Activated naive CD8-positive, alpha-beta T cell (primary cell): ENCODE results near the gene RAP2B.
"Not testable (repeated sequence)": the region's sequence is repeated elsewhere in the genome, so short reads cannot be mapped to it uniquely, and the experiment has no call there.

Experiments used
- H3K27ac Mint-ChIP-seq: one replicate; pipeline ENCODE4 v1.8.0; 2021; ENCODE audit warnings: mixed read lengths
- H3K27me3 Mint-ChIP-seq: one replicate; pipeline ENCODE4 v1.8.0; 2021; ENCODE audit warnings: mixed read lengths
- H3K36me3 Mint-ChIP-seq: one replicate; pipeline ENCODE4 v1.8.0; 2021; ENCODE audit warnings: mixed read lengths
- H3K4me1 Mint-ChIP-seq: one replicate; pipeline ENCODE4 v1.8.0; 2021; ENCODE audit warnings: low read depth, mixed read lengths
- H3K4me3 Mint-ChIP-seq: one replicate; pipeline ENCODE4 v1.8.0; 2021; ENCODE audit warnings: mild to moderate bottlenecking, mixed read lengths
- H3K9me3 Mint-ChIP-seq: one replicate; pipeline ENCODE4 v1.8.0; 2021; ENCODE audit warnings: low read depth, mixed read lengths

The RAP2B gene

GRCh38 chr3:153166796-153167195, 4.8 kb downstream of the RAP2B start:
- Mint-ChIP-seq H3K36me3 (no peaks in the 10 kb centered on the region), H3K9me3 (no peaks in the 10 kb centered on the region), H3K27me3 (no peaks in the 10 kb centered on the region), H3K4me1 (peaks cover 58% of the 10 kb centered on the region), H3K27ac (no peak overlapping the region), H3K4me3 (peak overlapping the region; percentile 91)

GRCh38 chr3:153169793-153170383, 7.9 kb downstream of the RAP2B start:
- no peak overlapping the region for H3K4me3 Mint-ChIP-seq
- no peaks in the 10 kb centered on the region for H3K36me3 Mint-ChIP-seq
- H3K4me1 Mint-ChIP-seq = peaks cover 52% of the 10 kb centered on the region
- no peak overlapping the region for H3K27ac Mint-ChIP-seq
- H3K9me3 Mint-ChIP-seq = no peaks in the 10 kb centered on the region
- H3K27me3 Mint-ChIP-seq = no peaks in the 10 kb centered on the region

- Mint-ChIP-seq H3K36me3 (peaks cover 2% of the 10 kb centered on the region), H3K4me1 (peaks cover 38% of the 10 kb centered on the region), H3K27ac (no peak overlapping the region), H3K9me3 (no peaks in the 10 kb centered on the region), H3K4me3 (no peak overlapping the region), H3K27me3 (no peaks in the 10 kb centered on the region)
These were observed 9.2 kb downstream of the RAP2B start for GRCh38 chr3:153171256-153171655.

GRCh38 chr3:153171918-153172317, 9.9 kb downstream of the RAP2B start:
- no peak overlapping the region for H3K27ac Mint-ChIP-seq
- peaks cover 32% of the 10 kb centered on the region for H3K4me1 Mint-ChIP-seq
- peaks cover 3% of the 10 kb centered on the region for H3K36me3 Mint-ChIP-seq
- H3K4me3 Mint-ChIP-seq = no peak overlapping the region
- H3K9me3 Mint-ChIP-seq = no peaks in the 10 kb centered on the region
- no peaks in the 10 kb centered on the region for H3K27me3 Mint-ChIP-seq

GRCh38 chr3:153172796-153173757, 11.1 kb downstream of the RAP2B start:
- Mint-ChIP-seq H3K27me3 (no peaks in the 10 kb centered on the region), H3K4me1 (peaks cover 21% of the 10 kb centered on the region), H3K36me3 (peaks cover 3% of the 10 kb centered on the region), H3K9me3 (no peaks in the 10 kb centered on the region), H3K4me3 (no peak overlapping the region), H3K27ac (no peak overlapping the region)

DNA sequence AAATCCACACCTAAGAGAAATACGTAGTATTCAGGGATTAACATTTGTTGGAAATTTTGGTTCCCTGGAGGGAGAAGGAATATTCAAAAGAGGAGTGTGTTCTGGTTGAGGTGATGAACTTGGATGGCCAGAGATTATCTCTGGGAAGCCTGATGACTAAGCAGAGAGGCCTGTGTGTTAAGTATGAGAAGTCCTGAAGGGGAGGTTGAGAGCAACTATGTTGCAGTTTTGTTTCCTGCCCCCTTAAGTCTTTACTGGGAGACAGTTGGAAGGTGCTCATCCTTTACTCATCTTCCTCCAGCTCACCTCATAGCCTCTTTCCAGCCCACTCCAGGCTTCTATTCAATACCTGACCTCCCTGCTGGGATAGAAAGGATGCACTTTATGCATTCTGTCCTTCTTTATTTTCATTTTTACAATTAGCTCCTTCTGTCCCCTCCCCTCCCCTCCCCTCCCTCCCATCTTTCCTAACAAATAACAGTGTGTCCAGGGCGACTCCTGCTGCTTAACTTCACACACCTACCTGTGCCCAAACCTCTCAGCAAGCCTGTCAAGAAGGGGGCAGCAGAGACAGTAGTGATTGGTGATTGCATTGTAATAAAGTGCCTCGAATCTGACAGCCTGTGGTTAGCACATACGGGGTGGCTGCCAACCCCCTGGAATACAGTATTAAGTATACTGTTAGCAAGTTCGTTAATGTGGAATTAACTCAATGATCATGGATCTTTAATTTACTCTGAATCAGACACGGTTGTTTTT, 11.9 kb downstream of the RAP2B start:
- peaks cover 3% of the 10 kb centered on the region for H3K36me3 Mint-ChIP-seq
- H3K4me1 Mint-ChIP-seq = peaks cover 15% of the 10 kb centered on the region
- H3K4me3 Mint-ChIP-seq = no peak overlapping the region
- no peaks in the 10 kb centered on the region for H3K9me3 Mint-ChIP-seq
- H3K27me3 Mint-ChIP-seq = no peaks in the 10 kb centered on the region
- no peak overlapping the region for H3K27ac Mint-ChIP-seq

DNA sequence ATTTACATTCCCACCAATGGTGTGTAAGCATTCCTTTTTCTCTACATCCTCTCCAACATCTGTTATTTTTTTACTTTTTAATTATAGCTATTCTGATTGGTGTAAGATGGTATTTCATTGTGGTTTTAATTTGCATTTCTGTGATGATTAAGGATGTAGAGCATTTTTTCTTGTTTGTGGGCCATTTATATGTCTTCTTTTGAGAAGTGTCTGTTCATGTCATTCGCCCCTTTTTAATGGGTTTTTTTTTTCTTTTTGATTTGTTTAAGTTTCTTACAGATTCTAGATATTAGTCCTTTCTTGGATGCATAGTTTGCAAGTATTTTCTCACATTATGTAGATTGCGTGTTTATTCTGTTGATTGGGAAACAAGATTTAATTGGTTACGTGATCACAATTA, 14.2 kb downstream of the RAP2B start:
- no peaks in the 10 kb centered on the region for H3K27me3 Mint-ChIP-seq
- no peak overlapping the region for H3K27ac Mint-ChIP-seq
- H3K4me3 Mint-ChIP-seq = no peak overlapping the region
- peaks cover 5% of the 10 kb centered on the region for H3K36me3 Mint-ChIP-seq
- no peaks in the 10 kb centered on the region for H3K9me3 Mint-ChIP-seq
- H3K4me1 Mint-ChIP-seq = peaks cover 10% of the 10 kb centered on the region

DNA sequence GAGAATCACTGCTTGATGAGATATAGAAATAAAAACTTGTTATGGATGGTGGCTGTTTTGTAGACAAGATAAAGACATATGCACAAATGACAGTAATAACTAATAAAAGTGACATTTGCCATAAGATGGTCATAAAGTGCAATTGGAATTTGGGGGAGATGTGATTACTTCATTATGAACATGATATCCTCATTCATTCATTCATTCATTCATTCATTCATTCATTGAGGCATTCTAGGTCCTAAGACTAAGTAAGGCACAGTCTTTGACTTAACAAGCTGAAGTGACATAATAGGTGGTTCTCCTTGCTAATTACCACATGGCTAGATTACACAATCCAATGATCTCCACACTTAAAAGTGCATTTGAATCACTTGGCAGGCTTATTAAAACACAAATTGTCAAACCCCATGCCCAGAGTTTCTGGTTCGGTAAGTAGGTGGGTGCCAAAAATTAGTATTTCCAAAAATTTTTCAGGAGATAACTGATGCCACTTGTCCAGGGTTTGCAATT, 18.9 kb downstream of the RAP2B start:
- Mint-ChIP-seq H3K9me3 (no peaks in the 10 kb centered on the region), H3K4me3 (no peak overlapping the region), H3K27me3 (no peaks in the 10 kb centered on the region), H3K36me3 (peaks cover 8% of the 10 kb centered on the region), H3K4me1 (peaks cover 18% of the 10 kb centered on the region), H3K27ac (no peak overlapping the region)

DNA sequence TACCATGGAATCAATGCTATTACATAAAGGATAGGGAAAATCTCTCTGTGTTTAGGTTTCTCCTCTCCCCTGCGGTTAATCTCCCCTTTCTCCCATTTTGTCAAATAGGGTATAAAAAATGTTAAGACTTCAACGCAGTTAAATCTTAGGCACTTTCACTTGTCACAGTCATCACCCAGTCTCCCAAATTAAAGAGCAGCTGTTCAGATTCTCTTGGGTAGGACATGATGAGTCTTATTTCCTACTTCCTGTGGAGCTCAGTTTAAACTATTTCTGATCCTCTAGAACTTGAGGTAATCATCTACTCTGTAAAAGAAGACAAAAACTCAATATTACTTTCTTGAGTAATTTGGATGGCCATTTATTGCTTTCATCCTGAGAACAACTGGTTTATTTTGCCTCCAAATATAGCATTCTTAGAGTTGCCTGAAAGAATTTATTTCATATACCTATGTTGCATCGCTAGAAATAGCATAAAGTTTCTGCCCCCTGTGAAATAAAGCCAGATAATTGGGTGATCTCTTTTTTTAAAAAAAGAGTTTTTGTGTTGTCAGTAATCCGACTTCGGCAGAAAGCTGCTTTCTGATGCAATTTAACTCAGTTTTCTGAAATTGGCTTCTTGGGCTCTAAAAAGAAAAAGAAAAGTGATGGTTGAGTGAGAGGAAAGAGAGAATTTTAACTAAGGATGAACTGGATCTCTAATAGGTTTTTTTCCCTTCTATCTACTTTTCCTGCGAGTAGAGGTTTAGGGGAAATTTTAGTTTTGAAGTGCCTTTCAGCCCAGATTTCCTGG, 20.7 kb downstream of the RAP2B start:
- no peaks in the 10 kb centered on the region for H3K9me3 Mint-ChIP-seq

DNA sequence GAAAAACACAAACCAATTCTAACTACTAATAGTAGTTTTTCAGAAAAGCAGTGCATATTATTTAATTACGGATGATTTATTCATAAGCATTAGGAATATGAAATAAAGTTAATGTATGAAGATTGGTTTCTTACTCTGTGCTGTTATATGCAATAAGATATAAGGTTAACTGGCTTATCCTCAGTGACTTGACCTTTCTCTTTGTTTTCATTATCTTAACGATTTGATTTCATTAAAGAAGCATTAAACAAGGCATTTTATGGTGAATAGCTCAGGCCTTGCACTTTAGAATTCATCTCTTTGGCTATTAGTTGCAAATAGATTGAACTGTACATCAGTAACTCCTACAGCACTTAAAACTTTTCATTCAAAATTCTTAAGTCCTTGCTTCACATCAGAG, 28.9 kb downstream of the RAP2B start:
- Mint-ChIP-seq H3K27ac (no peak overlapping the region), H3K4me1 (peaks cover 3% of the 10 kb centered on the region), H3K36me3 (peaks cover 2% of the 10 kb centered on the region)

More for the DNA sequence above, 20.7 kb downstream of the RAP2B start:
- Mint-ChIP-seq H3K4me3 (no peak overlapping the region), H3K27me3 (no peaks in the 10 kb centered on the region), H3K27ac (no peak overlapping the region), H3K4me1 (peaks cover 19% of the 10 kb centered on the region), H3K36me3 (peaks cover 7% of the 10 kb centered on the region)

GRCh38 chr3:153192327-153192726, 30.3 kb downstream of the RAP2B start:
- no peak overlapping the region for H3K27ac Mint-ChIP-seq
- H3K27me3 Mint-ChIP-seq = no peaks in the 10 kb centered on the region
- peaks cover 7% of the 10 kb centered on the region for H3K36me3 Mint-ChIP-seq
- H3K9me3 Mint-ChIP-seq = no peaks in the 10 kb centered on the region
- peaks cover 2% of the 10 kb centered on the region for H3K4me1 Mint-ChIP-seq
- H3K4me3 Mint-ChIP-seq = no peak overlapping the region

More for the DNA sequence above, 28.9 kb downstream of the RAP2B start:
- Mint-ChIP-seq H3K4me3 (no peak overlapping the region), H3K9me3 (no peaks in the 10 kb centered on the region), H3K27me3 (no peaks in the 10 kb centered on the region)

- H3K9me3 Mint-ChIP-seq, H3K4me1 Mint-ChIP-seq, H3K27ac Mint-ChIP-seq, H3K27me3 Mint-ChIP-seq, H3K4me3 Mint-ChIP-seq, H3K36me3 Mint-ChIP-seq: not testable (repeated sequence)
These were observed 31.9 kb downstream of the RAP2B start for GRCh38 chr3:153193786-153194476.

- H3K4me3 Mint-ChIP-seq = no peak overlapping the region
- no peaks in the 10 kb centered on the region for H3K27me3 Mint-ChIP-seq
- peaks cover 2% of the 10 kb centered on the region for H3K4me1 Mint-ChIP-seq
- H3K36me3 Mint-ChIP-seq = peaks cover 5% of the 10 kb centered on the region
- H3K27ac Mint-ChIP-seq = no peak overlapping the region
- no peaks in the 10 kb centered on the region for H3K9me3 Mint-ChIP-seq
These were observed 33.4 kb downstream of the RAP2B start for GRCh38 chr3:153195349-153195879.
